Aorta (tissue), 5 donors: ENCODE results near the gene PRSS36. TPM values are rescaled to one million over a fixed set of nuclear protein-coding genes. Genes with fewer than 3 reads are reported as not detected.
A peak's percentile ranks its signal among the peaks of the same experiment; 100 is the strongest.

Experiments
- ATAC-seq: fragments of 200-7000 bp; cut with Tn5 transposase; one replicate; pipeline ENCODE4 v1.9.1; 2022; ENCODE audit warnings: moderate library complexity; ENCODE audit not compliant: low FRiP score
- DNase-seq, 2 donors: peaks; one replicate each; pipeline ENCODE4 v3.0.0-alpha.2; 2020
- H3K27ac ChIP-seq, 2 donors: one replicate each; pipeline ENCODE4 v1.5.1; 2013; ENCODE audit warnings: low read length in 2 of 2, mild to moderate bottlenecking in 2 of 2, moderate library complexity in 2 of 2, control low read depth in 1 of 2, inconsistent platforms in 1 of 2, low read depth in 1 of 2
- H3K27me3 ChIP-seq, 2 donors: one replicate each; pipeline ENCODE4 v1.6.1; 2013; ENCODE audit warnings: control low read depth in 1 of 2, low read length in 1 of 2, mild to moderate bottlenecking in 1 of 2, moderate library complexity in 1 of 2; ENCODE audit not compliant: insufficient read depth in 2 of 2, control insufficient read depth in 1 of 2
- H3K36me3 ChIP-seq, 2 donors: one replicate each; pipeline ENCODE4 v1.6.1; 2013; ENCODE audit warnings: control low read depth in 1 of 2, low read length in 1 of 2, mild to moderate bottlenecking in 1 of 2; ENCODE audit not compliant: insufficient read depth in 2 of 2, control insufficient read depth in 1 of 2
- H3K4me1 ChIP-seq, 2 donors: one replicate each; pipeline ENCODE4 v1.6.1; 2013; ENCODE audit warnings: low read length in 2 of 2, control low read depth in 1 of 2, mild to moderate bottlenecking in 1 of 2, moderate library complexity in 1 of 2; ENCODE audit not compliant: insufficient read depth in 2 of 2, control insufficient read depth in 1 of 2
- H3K4me3 ChIP-seq, 2 donors: one replicate each; pipeline ENCODE4 v1.5.1; 2013; ENCODE audit warnings: low read length in 2 of 2, control low read depth in 1 of 2, mild to moderate bottlenecking in 1 of 2
- H3K9me3 ChIP-seq: one replicate; pipeline ENCODE4 v1.6.1; 2013; ENCODE audit warnings: mild to moderate bottlenecking, low read length; ENCODE audit not compliant: control insufficient read depth
- WGBS, 2 donors: extraction: QIAGEN DNeasy Blood & Tissue Kit; methylation state at CpG; one replicate each; pipeline ENCODE4 v1.1.7; 2013; 5-methylcytosine and 5-hydroxymethylcytosine counted together
- intact Hi-C, 2 donors: fragments of 100-400 bp; cut with DNase I; formaldehyde crosslinking; loops; one replicate each; pipeline versions ENCODE4 v1.14.2 to v1.15.0; 2022
- polyA plus RNA-seq, 2 donors: library from polyadenylated mRNA; stranded (reverse); fragments of 200-250 nt; gene quantifications; one replicate each; pipeline ENCODE4 v1.2.3, GENCODE V29; 2013
- total RNA-seq, 2 donors: library from RNA; stranded (reverse); fragmentation: NEBNext Ultra II Directional; extraction: Animal tissue kit (Norgen Biotek cat#: 25700); gene quantifications; one replicate each; pipeline ENCODE4 v1.2.1, GENCODE V29; 2021
- donor health status: healthy with polysubstance abuse.
- donor health status: Bipolar disorder and iron deficiency.
- donor health status: DM: no; HTN: no; CAD: no.
- donor health status: DM: no; HTN: no; CAD: no.
- donor health status: DM: yes; HTN: yes; CAD: no.

PRSS36 gene
- total and polyA plus RNA-seq, 4 donors: 3.5 to 8.8 (median 4.7) TPM

DNA sequence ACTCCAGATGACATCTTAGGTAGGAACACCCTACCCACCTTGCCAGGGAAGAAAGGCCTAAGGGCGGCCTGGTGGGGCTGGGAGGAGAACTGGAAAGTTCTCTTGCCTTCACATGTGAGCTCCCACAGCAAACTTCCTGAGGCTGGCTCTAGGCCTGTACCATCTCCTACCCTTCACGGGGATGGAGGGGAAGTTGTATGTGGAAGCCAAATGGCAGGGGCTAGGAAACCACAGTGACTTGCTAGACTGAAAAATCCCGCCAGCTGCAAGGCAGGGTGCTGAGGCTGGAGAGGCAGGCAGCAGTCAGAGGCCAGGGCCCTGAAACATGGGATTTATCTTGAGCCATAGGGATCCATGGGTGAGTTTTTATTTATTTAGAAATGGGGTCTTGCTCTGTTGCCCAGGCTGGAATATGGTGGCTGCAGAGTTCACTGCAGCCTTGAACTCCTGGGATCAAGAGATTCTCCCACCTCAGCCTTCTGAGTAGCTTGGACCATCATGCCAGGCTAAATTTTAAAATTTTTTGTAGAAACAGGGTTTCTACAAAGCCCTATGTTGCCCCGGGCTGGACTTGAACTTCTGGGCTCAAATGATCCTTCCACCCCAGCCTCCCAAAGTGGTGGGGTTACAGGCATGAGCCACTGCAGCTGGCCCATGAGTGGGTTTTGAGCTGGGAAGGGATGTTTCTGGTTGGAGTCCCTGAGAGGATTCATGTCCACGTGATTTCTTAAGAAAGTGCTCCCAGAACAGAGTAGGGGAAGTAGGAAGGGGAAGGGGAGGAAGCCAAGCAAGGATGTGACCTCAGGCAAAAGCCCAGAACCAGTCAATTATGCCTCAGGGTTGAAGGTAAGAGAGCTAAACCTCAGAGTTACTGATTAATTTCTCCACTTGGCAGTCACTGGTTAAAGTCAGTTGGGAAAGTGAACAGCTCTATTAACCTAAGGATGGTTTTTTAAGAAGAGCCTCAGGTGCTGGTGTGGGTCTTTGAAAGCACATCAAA lies 36.4 kb downstream of the PRSS36 start:
- H3K36me3 ChIP-seq: no peaks in the 10 kb centered on the region
- DNase-seq (no peak), ATAC-seq (no peak)
- intact Hi-C loops: no loop called here
- peaks cover 0 to 1% of the 10 kb centered on the region in 2 donors for H3K4me1 ChIP-seq
- H3K9me3 ChIP-seq: no peaks in the 10 kb centered on the region
- no peaks in the 10 kb centered on the region for H3K27me3 ChIP-seq
- 62 to 64% methylated on average over 5 of the region's 5 CpGs for WGBS, 2 donors
- H3K27ac ChIP-seq: peak overlapping the region in 1 of 2 donors; percentile 23
- H3K4me3 ChIP-seq: no peak overlapping the region

DNA sequence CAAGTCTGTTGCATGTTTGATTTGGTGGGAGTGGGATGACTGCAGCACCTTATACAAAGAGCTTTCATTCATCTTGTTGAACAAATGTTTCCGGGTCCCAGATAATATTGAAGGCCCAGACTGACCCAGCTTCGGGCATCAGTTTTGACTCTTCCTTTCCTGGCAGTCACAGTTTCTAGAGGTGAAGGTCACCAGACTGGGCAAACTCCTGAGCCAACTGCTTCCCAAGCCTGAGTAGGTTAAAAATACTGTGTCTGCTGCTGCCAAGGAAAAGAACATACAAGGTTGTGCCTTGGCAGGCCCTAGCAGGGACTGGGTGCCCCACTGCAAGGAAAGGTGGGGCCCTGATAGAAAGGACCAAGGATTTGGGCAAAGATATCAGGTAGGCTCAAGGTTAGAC lies 37.2 kb downstream of the PRSS36 start:
- Histone ChIP-seq H3K4me1 (no peaks in the 10 kb centered on the region), H3K4me3 (no peak overlapping the region), H3K9me3 (no peaks in the 10 kb centered on the region), H3K27me3 (no peaks in the 10 kb centered on the region), H3K36me3 (no peaks in the 10 kb centered on the region), H3K27ac (peak overlapping the region in 1 of 2 donors; percentile 23)
- intact Hi-C loops: no loop called here
- ATAC-seq (no peak), DNase-seq (no peak)
- WGBS, 2 donors: 24% methylated on average over 2 of the region's 2 CpGs

- H3K27me3 ChIP-seq: no peaks in the 10 kb centered on the region
- ATAC-seq (no peak), DNase-seq (no peak)
- H3K9me3 ChIP-seq: no peaks in the 10 kb centered on the region
- H3K4me3 ChIP-seq: no peak overlapping the region
- intact Hi-C loops: no loop called here
- no peak overlapping the region for H3K27ac ChIP-seq
- no peaks in the 10 kb centered on the region for H3K4me1 ChIP-seq
- 91 to 92% methylated on average over 23 of the region's 23 CpGs for WGBS, 2 donors
- H3K36me3 ChIP-seq: no peaks in the 10 kb centered on the region
These were observed 37.9 kb downstream of the PRSS36 start for GRCh38 chr16:31111881-31112466.

DNA sequence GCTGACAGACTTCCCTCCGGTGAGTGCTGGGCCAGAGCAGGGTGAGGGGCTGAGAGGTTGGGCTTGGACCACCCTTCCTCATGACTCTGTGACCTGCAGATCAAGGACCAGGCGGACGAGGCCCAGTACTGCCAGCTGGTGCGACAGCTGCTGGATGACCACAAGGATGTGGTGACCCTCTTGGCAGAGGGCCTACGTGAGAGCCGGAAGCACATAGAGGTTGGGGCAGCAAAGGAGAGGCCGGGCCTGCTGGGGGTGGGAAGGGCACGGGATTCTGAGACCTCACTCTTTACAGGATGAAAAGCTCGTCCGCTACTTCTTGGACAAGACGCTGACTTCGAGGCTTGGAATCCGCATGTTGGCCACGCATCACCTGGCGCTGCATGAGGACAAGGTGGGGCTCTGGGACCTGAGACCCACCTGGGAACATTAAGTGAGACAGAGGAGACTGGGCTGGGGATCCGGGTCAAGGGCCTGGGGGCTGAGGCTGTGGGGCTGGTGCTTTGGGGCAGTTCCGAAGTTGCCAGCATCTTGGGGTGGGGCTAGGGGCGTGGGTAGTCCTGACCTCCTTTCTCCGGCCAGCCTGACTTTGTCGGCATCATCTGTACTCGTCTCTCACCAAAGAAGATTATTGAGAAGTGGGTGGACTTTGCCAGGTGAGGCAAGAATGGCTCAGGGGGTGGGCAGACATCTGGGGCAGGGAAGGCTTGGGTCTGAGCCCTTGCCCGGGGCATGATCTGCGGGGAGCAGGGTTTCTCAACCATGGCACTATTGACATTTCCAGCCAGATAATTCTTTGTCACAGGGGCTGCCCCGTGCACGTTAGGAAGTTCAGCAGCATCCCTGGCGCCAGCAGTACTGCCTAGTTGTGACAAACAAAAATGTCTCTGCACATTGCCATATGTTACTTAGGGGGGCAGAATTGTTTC lies 39.5 kb downstream of the PRSS36 start:
- H3K9me3 ChIP-seq: no peaks in the 10 kb centered on the region
- DNase-seq: no peak
- H3K36me3 ChIP-seq: no peaks in the 10 kb centered on the region
- ATAC-seq: no peak
- H3K27me3 ChIP-seq: no peaks in the 10 kb centered on the region
- H3K27ac ChIP-seq: no peak overlapping the region
- 88% methylated on average over 26 of the region's 26 CpGs for WGBS, 2 donors
- H3K4me1 ChIP-seq: no peaks in the 10 kb centered on the region
- intact Hi-C loops: no loop called here
- no peak overlapping the region for H3K4me3 ChIP-seq

GRCh38 chr16:31109622-31110021 lies 40.2 kb downstream of the PRSS36 start:
- DNase-seq (no peak), ATAC-seq (no peak)
- WGBS, 2 donors: 90 to 94% methylated on average over 12 of the region's 12 CpGs
- Histone ChIP-seq H3K36me3 (no peaks in the 10 kb centered on the region), H3K9me3 (no peaks in the 10 kb centered on the region), H3K4me3 (no peak overlapping the region), H3K27ac (no peak overlapping the region), H3K27me3 (no peaks in the 10 kb centered on the region), H3K4me1 (no peaks in the 10 kb centered on the region)
- intact Hi-C loops: loop anchor here in 1 of 2 donors (5.0 kb wide), 1 partner anchor 33 kb away; no protein-coding TSS in a partner anchor

DNA sequence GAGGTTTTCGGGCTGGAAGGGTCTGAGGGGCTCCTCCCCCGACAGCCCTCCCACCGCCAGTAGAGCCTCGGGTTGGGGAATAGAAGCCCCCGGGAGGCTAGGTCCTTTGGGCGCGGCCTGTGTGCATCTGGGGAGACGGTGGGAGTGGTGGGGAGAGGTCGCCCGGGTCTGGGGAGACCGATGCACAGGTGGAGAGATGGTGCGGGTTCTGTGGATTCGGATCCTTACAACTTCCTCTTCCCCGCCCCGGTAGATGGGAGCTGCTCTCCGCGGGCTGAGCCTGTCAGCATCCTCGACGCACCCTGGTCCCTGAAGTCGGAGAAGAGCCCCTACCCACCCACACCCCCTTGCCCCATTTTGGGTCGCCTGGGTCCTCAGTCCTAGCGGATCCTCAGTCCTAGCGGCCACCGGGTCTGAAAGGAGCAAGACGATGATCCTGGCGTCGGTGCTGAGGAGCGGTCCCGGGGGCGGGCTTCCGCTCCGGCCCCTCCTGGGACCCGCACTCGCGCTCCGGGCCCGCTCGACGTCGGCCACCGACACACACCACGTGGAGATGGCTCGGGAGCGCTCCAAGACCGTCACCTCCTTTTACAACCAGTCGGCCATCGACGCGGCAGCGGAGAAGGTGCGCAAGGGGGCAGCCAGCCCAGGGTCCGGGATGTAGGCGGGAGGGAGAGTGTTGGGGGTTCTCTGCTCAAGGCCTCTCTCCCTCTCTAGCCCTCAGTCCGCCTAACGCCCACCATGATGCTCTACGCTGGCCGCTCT lies 40.9 kb downstream of the PRSS36 start:
- Histone ChIP-seq H3K4me1 (no peaks in the 10 kb centered on the region), H3K27me3 (no peaks in the 10 kb centered on the region), H3K9me3 (no peaks in the 10 kb centered on the region), H3K27ac (peak overlapping the region in 1 of 2 donors; percentile 71), H3K36me3 (no peaks in the 10 kb centered on the region), H3K4me3 (peak overlapping the region; percentile 46 to 76)
- DNase-seq (no peak), ATAC-seq (no peak)
- WGBS, 2 donors: 37 to 40% methylated on average over 55 to 57 of the region's 57 CpGs
- intact Hi-C loops: loop anchor here in 1 of 2 donors (5.0 kb wide), 1 partner anchor 33 kb away; no protein-coding TSS in a partner anchor

DNA sequence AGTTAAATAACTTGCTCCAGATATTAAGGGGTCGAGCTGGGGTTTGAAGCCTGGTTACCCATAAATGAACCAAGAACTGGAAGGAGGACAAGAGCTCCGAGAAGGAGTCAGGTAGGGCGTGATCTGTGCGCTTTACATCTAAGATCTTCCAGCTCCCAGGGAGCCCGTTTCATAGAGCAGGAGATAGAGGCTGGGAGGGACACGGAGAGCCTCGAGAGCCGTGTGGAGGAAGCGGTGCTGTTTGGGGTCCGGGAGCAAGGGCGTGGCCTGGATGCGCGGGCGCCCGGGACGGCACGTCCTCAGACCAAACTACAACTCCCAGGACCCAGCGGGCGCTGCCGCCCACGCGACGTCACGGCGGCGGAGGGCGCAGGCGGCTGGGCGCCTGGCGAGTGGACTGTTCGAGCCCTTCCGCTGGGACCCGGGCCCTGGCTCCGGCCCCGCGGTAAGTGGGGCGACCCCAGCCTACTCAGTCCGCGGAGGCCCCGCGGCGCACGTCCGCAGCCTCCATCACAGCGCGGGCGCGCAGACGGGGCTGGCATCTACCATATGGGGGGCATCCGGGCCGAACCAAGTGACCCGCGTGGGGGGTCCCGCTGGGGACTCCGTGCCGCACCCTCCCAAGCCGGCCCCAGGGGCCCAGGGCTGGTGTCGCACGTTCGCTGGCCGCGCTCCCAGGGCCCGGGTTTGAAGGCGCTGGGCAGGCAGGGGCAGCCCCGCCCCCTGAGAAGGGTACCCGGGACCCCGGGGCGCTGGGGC lies 41.7 kb downstream of the PRSS36 start, which contains the start of gene BCKDK:
BCKDK (plus strand) TSS at position 352 of the 759 bp plus-strand sequence. CDS start 838 bp downstream, outside the sequence.
- DNase-seq (peak; percentile 90 to 92), ATAC-seq (peak; percentile 88)
- Histone ChIP-seq H3K27ac (peak within 1 kb of the TSS; percentile 38 to 71), H3K4me1 (no peaks in the 10 kb centered on the region), H3K4me3 (peak within 1 kb of the TSS; percentile 46 to 76), H3K27me3 (no peaks in the 10 kb centered on the region), H3K36me3 (no peaks in the 10 kb centered on the region), H3K9me3 (no peaks in the 10 kb centered on the region)
- 3% methylated on average over 57 to 68 of the region's 68 CpGs for WGBS, 2 donors
- intact Hi-C loops: loop anchor here in 1 of 2 donors (5.0 kb wide), 1 partner anchor 34 kb away; no protein-coding TSS in a partner anchor
